ENCODE results near the gene TAS2R50. TPM values are rescaled to one million over a fixed set of nuclear protein-coding genes. Genes with fewer than 3 reads are reported as not detected.
"Not testable (repeated sequence)": the region's sequence is repeated elsewhere in the genome, so short reads cannot be mapped to it uniquely, and the experiment has no call there.

Gene TAS2R50
- total RNA-seq (2022) (1.8 TPM in 2 replicates), Bru-seq, nascent RNA (percentile 80 among the genes with signal in this experiment), BruChase-seq, experiment 1, labeled RNA remaining after a 6-hour chase (percentile 72 among the genes with signal in this experiment), BruChase-seq, experiment 2, labeled RNA remaining after a 2-hour chase (percentile 87 among the genes with signal in this experiment)
- long read RNA-seq: 0 reads

GRCh38 chr12:10986812-10987211 lies at the start of gene TAS2R50:
TSS of gene TAS2R50 (minus strand) at chr12:10986912. CDS start at chr12:10986860, 52 bp downstream.
- Mint-ChIP-seq H3K4me3 (ENCODE audit: low read depth, unreplicated experiment) (no peak within 1 kb of the TSS), H3K9me3 (ENCODE audit: low read depth, unreplicated experiment) (no peaks in the 10 kb centered on the region), H3K27ac (ENCODE audit: unreplicated experiment) (peak within 1 kb of the TSS; percentile 52), H3K4me1 (ENCODE audit: low read depth, unreplicated experiment) (no peaks in the 10 kb centered on the region), H3K27me3 (ENCODE audit: unreplicated experiment) (no peaks in the 10 kb centered on the region), H3K36me3 (ENCODE audit: insufficient read depth, unreplicated experiment) (no peaks in the 10 kb centered on the region)
- DNase-seq: no peak
- intact Hi-C loops (cut with micrococcal nuclease; ENCODE audit: unreplicated experiment): no loop called here
- no peak for TF ChIP-seq CTCF (IDR thresholded peaks at IDR 0.05; ENCODE audit: unreplicated experiment)
- CTCF ChIA-PET: no interaction called here
- BruUV-seq (replicated peaks): no TSS peak

GRCh38 chr12:11033959-11034358 lies 47.2 kb upstream of the TAS2R50 start:
- H3K27ac Mint-ChIP-seq (ENCODE audit: unreplicated experiment); H3K27me3 Mint-ChIP-seq (ENCODE audit: unreplicated experiment); CTCF ChIA-PET; DNase-seq; H3K4me3 Mint-ChIP-seq (ENCODE audit: low read depth, unreplicated experiment); H3K9me3 Mint-ChIP-seq (ENCODE audit: low read depth, unreplicated experiment); H3K4me1 Mint-ChIP-seq (ENCODE audit: low read depth, unreplicated experiment); BruUV-seq (replicated peaks); H3K36me3 Mint-ChIP-seq (ENCODE audit: insufficient read depth, unreplicated experiment); intact Hi-C loops (cut with micrococcal nuclease; ENCODE audit: unreplicated experiment): not testable (repeated sequence)

GRCh38 chr12:11031307-11031706 lies 44.6 kb upstream of the TAS2R50 start, which contains the start of gene TAS2R31:
TSS of gene TAS2R31 (minus strand) at chr12:11031407. CDS start at chr12:11031335, 72 bp downstream.
- TF ChIP-seq CTCF (IDR thresholded peaks at IDR 0.05; ENCODE audit: unreplicated experiment): no peak
- Mint-ChIP-seq H3K4me1 (ENCODE audit: low read depth, unreplicated experiment) (no peaks in the 10 kb centered on the region), H3K4me3 (ENCODE audit: low read depth, unreplicated experiment) (no peak within 1 kb of the TSS), H3K27me3 (ENCODE audit: unreplicated experiment) (no peaks in the 10 kb centered on the region), H3K36me3 (ENCODE audit: insufficient read depth, unreplicated experiment) (no peaks in the 10 kb centered on the region), H3K27ac (ENCODE audit: unreplicated experiment) (no peak within 1 kb of the TSS), H3K9me3 (ENCODE audit: low read depth, unreplicated experiment) (peaks cover 3% of the 10 kb centered on the region)
- no TSS peak for BruUV-seq (replicated peaks)
- CTCF ChIA-PET: no interaction called here
- no peak for DNase-seq
- intact Hi-C loops (cut with micrococcal nuclease; ENCODE audit: unreplicated experiment): loop anchor here (2.0 kb wide), 1 partner anchor 67 kb away; no protein-coding TSS in a partner anchor

- TF ChIP-seq CTCF (IDR thresholded peaks at IDR 0.05; ENCODE audit: unreplicated experiment): no peak
- no TSS peak for BruUV-seq (replicated peaks)
- peaks cover 5% of the 10 kb centered on the region for H3K9me3 Mint-ChIP-seq (ENCODE audit: low read depth, unreplicated experiment)
- no peaks in the 10 kb centered on the region for H3K4me1 Mint-ChIP-seq (ENCODE audit: low read depth, unreplicated experiment)
- H3K4me3 Mint-ChIP-seq (ENCODE audit: low read depth, unreplicated experiment): no peak overlapping the region
- H3K27ac Mint-ChIP-seq (ENCODE audit: unreplicated experiment): no peak overlapping the region
- DNase-seq: no peak
- intact Hi-C loops (cut with micrococcal nuclease; ENCODE audit: unreplicated experiment): no loop called here
- no peaks in the 10 kb centered on the region for H3K36me3 Mint-ChIP-seq (ENCODE audit: insufficient read depth, unreplicated experiment)
- CTCF ChIA-PET: interaction anchor here (1.1 kb wide), 1 partner anchor 101 kb away, joined by 3 read pairs; no protein-coding TSS in a partner anchor
- H3K27me3 Mint-ChIP-seq (ENCODE audit: unreplicated experiment): no peaks in the 10 kb centered on the region
Measured at GRCh38 chr12:11026118-11026517, 39.4 kb upstream of the TAS2R50 start.

GRCh38 chr12:11023387-11023786 lies 36.7 kb upstream of the TAS2R50 start:
- BruUV-seq (replicated peaks): no TSS peak
- intact Hi-C loops (cut with micrococcal nuclease; ENCODE audit: unreplicated experiment): no loop called here
- Mint-ChIP-seq H3K4me1 (ENCODE audit: low read depth, unreplicated experiment) (no peaks in the 10 kb centered on the region), H3K27me3 (ENCODE audit: unreplicated experiment) (no peaks in the 10 kb centered on the region), H3K4me3 (ENCODE audit: low read depth, unreplicated experiment) (no peak overlapping the region), H3K27ac (ENCODE audit: unreplicated experiment) (no peak overlapping the region), H3K36me3 (ENCODE audit: insufficient read depth, unreplicated experiment) (no peaks in the 10 kb centered on the region), H3K9me3 (ENCODE audit: low read depth, unreplicated experiment) (peaks cover 5% of the 10 kb centered on the region)
- no peak for TF ChIP-seq CTCF (IDR thresholded peaks at IDR 0.05; ENCODE audit: unreplicated experiment)
- no peak for DNase-seq
- CTCF ChIA-PET: no interaction called here

All from Calu3 (cell line).